HEK293T (cell line): Measurements from ENCODE around the gene TBCE.
"Not testable (repeated sequence)": the region's sequence is repeated elsewhere in the genome, so short reads cannot be mapped to it uniquely, and the experiment has no call there.

Experiments used
- CTCF ChIA-PET: fragments of 350-600 bp; formaldehyde crosslinking; extraction: SDS; loops from one replicate; lab custom pipeline; 2021; ENCODE audit warnings: antibody characterized with exemption, inconsistent platforms; lab: Yijun Ruan, JAX
- POLR2A ChIA-PET: fragments of 350-600 bp; formaldehyde crosslinking; extraction: SDS; loops from one replicate; lab custom pipeline; 2020; ENCODE audit warnings: antibody characterized with exemption, inconsistent platforms; lab: Yijun Ruan, JAX
- DNase-seq: peaks from one replicate; pipeline ENCODE4 v3.0.0; 2012; ENCODE audit warnings: mixed read lengths; ENCODE audit errors: extremely low spot score
- ARNT ChIP-seq: fragments of 450-650 bp; IDR thresholded peaks from 2 replicates; pipeline ENCODE4 v1.6.1; 2017; ENCODE audit warnings: mild to moderate bottlenecking
- BHLHE40 ChIP-seq: fragments of 450-650 bp; IDR thresholded peaks from 2 replicates; pipeline ENCODE4 v1.6.1; 2016; ENCODE audit warnings: mild to moderate bottlenecking, moderate library complexity, borderline replicate concordance
- CTBP1 ChIP-seq: fragments of 450-650 bp; IDR thresholded peaks from 2 replicates; pipeline ENCODE4 v1.6.1; 2016; ENCODE audit warnings: borderline replicate concordance
- ELF4 ChIP-seq: fragments of 450-650 bp; IDR thresholded peaks from 2 replicates; pipeline ENCODE4 v1.6.1; 2017; ENCODE audit warnings: antibody characterized with exemption
- FOXA1 ChIP-seq: fragments of 450-650 bp; IDR thresholded peaks from 2 replicates; pipeline ENCODE4 v1.6.1; 2016; ENCODE audit warnings: mild to moderate bottlenecking
- FOXK2 ChIP-seq: fragments of 450-650 bp; IDR thresholded peaks from 2 replicates; pipeline ENCODE4 v1.6.1; 2016; ENCODE audit warnings: mild to moderate bottlenecking
- FOXM1 ChIP-seq: fragments of 450-650 bp; IDR thresholded peaks from 2 replicates; pipeline ENCODE4 v1.6.1; 2017; ENCODE audit warnings: mild to moderate bottlenecking, borderline replicate concordance
- HDGF ChIP-seq: fragments of 450-650 bp; IDR thresholded peaks from 2 replicates; pipeline ENCODE4 v1.6.1; 2017; ENCODE audit warnings: antibody characterized with exemption, borderline replicate concordance
- L3MBTL2 ChIP-seq: fragments of 450-650 bp; conservative IDR thresholded peaks from 2 replicates; pipeline ENCODE4 v1.6.1; 2016; ENCODE audit warnings: mild to moderate bottlenecking
- LEF1 ChIP-seq: fragments of 450-650 bp; IDR thresholded peaks from 2 replicates; pipeline ENCODE4 v1.6.1; 2017; ENCODE audit warnings: mild to moderate bottlenecking, borderline replicate concordance
- NFRKB ChIP-seq: fragments of 450-650 bp; IDR thresholded peaks from 2 replicates; pipeline ENCODE4 v1.6.1; 2016; ENCODE audit warnings: mild to moderate bottlenecking, moderate library complexity
- PKNOX1 ChIP-seq: fragments of 450-650 bp; IDR thresholded peaks from 2 replicates; pipeline ENCODE4 v1.6.1; 2016
- SP1 ChIP-seq: fragments of 450-650 bp; IDR thresholded peaks from 2 replicates; pipeline ENCODE4 v1.6.1; 2017
- SUZ12 ChIP-seq: fragments of 450-650 bp; IDR thresholded peaks from 2 replicates; pipeline ENCODE4 v1.6.1; 2016; ENCODE audit warnings: mild to moderate bottlenecking
- TARDBP ChIP-seq: fragments of 450-650 bp; IDR thresholded peaks from 2 replicates; pipeline ENCODE4 v1.6.1; 2016
- ZNF384 ChIP-seq: fragments of 450-650 bp; IDR thresholded peaks from 2 replicates; pipeline ENCODE4 v1.6.1; 2016

Gene TBCE

GRCh38 chr1:235450886-235451483 lies 83.8 kb downstream of the TBCE start:
- TF ChIP-seq SUZ12 (no peak), FOXK2 (no peak), TARDBP (no peak), ELF4 (no peak), FOXM1 (no peak), FOXA1 (no peak), PKNOX1 (no peak), HDGF (no peak), LEF1 (no peak), CTBP1 (no peak), NFRKB (no peak), ZNF384 (no peak)
- CTCF ChIA-PET = interaction anchor here (0.6 kb wide), 1 partner anchor 1863 kb away, joined by 3 read pairs; no protein-coding TSS in a partner anchor
- POLR2A ChIA-PET = interaction anchor here (0.9 kb wide), 1 partner anchor 54 kb away, joined by 3 read pairs; the partner anchor contains the start of gene B3GALNT2
- no peak for DNase-seq

GRCh38 chr1:235454021-235454420 lies 86.8 kb downstream of the TBCE start:
- TF ChIP-seq LEF1 = no peak
- TF ChIP-seq L3MBTL2 = no peak
- no peak for TF ChIP-seq CTBP1
- TF ChIP-seq BHLHE40 = no peak
- TF ChIP-seq SUZ12 = no peak
- TF ChIP-seq ZNF384 = no peak
- ChIA-PET POLR2A (no interaction called here), CTCF (interaction anchor here (0.6 kb wide), 1 partner anchor 289 kb away, joined by 4 read pairs; no protein-coding TSS in a partner anchor)
- no peak for DNase-seq

GRCh38 chr1:235455097-235455496 lies 87.9 kb downstream of the TBCE start:
- no peak for DNase-seq
- TF ChIP-seq BHLHE40 = no peak
- no peak for TF ChIP-seq HDGF
- no peak for TF ChIP-seq ELF4
- TF ChIP-seq SP1 = no peak
- TF ChIP-seq LEF1 = no peak
- no peak for TF ChIP-seq CTBP1
- TF ChIP-seq NFRKB = no peak
- no peak for TF ChIP-seq PKNOX1
- TF ChIP-seq FOXK2 = no peak
- TF ChIP-seq ARNT = no peak
- TF ChIP-seq ZNF384 = no peak
- no peak for TF ChIP-seq L3MBTL2
- TF ChIP-seq FOXM1 = no peak
- TF ChIP-seq TARDBP = no peak
- no peak for TF ChIP-seq FOXA1
- no peak for TF ChIP-seq SUZ12
- ChIA-PET CTCF (interaction anchor here (0.7 kb wide), 1 partner anchor 1096 kb away, joined by 4 read pairs; no protein-coding TSS in a partner anchor), POLR2A (interaction anchor here (0.7 kb wide), 1 partner anchor 321 kb away, joined by 3 read pairs; no protein-coding TSS in a partner anchor)

- ChIA-PET CTCF (interaction anchor here (0.7 kb wide), 1 partner anchor 1095 kb away, joined by 4 read pairs; no protein-coding TSS in a partner anchor), POLR2A (interaction anchor here (0.7 kb wide), 1 partner anchor 322 kb away, joined by 3 read pairs; no protein-coding TSS in a partner anchor)
- no peak for DNase-seq
- TF ChIP-seq ARNT = no peak
- TF ChIP-seq FOXM1 = no peak
- no peak for TF ChIP-seq HDGF
- TF ChIP-seq SP1 = 0 out of 2 replicates have a peak, but pooled peaks have one; percentile 8
Observed at GRCh38 chr1:235455823-235456222, 88.6 kb downstream of the TBCE start.

- CTCF ChIA-PET, DNase-seq, POLR2A ChIA-PET: not testable (repeated sequence)
Observed at GRCh38 chr1:235457856-235458255, 90.6 kb downstream of the TBCE start.

GRCh38 chr1:235460770-235461169 lies 93.5 kb downstream of the TBCE start:
- no peak for DNase-seq
- POLR2A ChIA-PET = interaction anchor here (1.4 kb wide), 1 partner anchor 44 kb away, joined by 3 read pairs; the partner anchor contains the start of gene B3GALNT2
- TF ChIP-seq FOXK2 = no peak
- CTCF ChIA-PET = no interaction called here

- TF ChIP-seq ARNT = no peak
- TF ChIP-seq CTBP1 = no peak
- TF ChIP-seq PKNOX1 = no peak
- TF ChIP-seq ELF4 = no peak
- TF ChIP-seq L3MBTL2 = no peak
- TF ChIP-seq FOXA1 = no peak
- no peak for TF ChIP-seq FOXM1
- TF ChIP-seq BHLHE40 = no peak
- TF ChIP-seq ZNF384 = no peak
- TF ChIP-seq SP1 = no peak
- DNase-seq = no peak
- ChIA-PET CTCF (no interaction called here), POLR2A (interaction anchor here (1.4 kb wide), 1 partner anchor 43 kb away, joined by 3 read pairs; the partner anchor contains the start of gene B3GALNT2)
Observed at GRCh38 chr1:235461954-235462353, 94.7 kb downstream of the TBCE start.

GRCh38 chr1:235462832-235463231 lies 95.6 kb downstream of the TBCE start:
- CTCF ChIA-PET, POLR2A ChIA-PET, DNase-seq: not testable (repeated sequence)
